Stimulated activated CD8-positive, alpha-beta memory T cell treated with anti-CD3 and anti-CD28 coated beads, Interleukin-15, amount 100 ng/mL, for 1 hour (primary cell): ENCODE measurements around the gene RAB26.

Source experiments
- DNase-seq: peaks from one replicate; pipeline ENCODE4 v3.0.0-alpha.2; 2020; ENCODE audit warnings: low read depth

The RAB26 gene

GRCh38 chr16:2159175-2159838 is 10.9 kb downstream of the RAB26 start:
- no peak for DNase-seq

- no peak for DNase-seq
Observed at GRCh38 chr16:2160915-2161551, 12.6 kb downstream of the RAB26 start.

GRCh38 chr16:2161911-2162310 is 13.5 kb downstream of the RAB26 start:
- no peak for DNase-seq

GRCh38 chr16:2162676-2163118 is 14.3 kb downstream of the RAB26 start:
- no peak for DNase-seq

- DNase-seq: no peak
Observed at GRCh38 chr16:2163211-2163881, 14.9 kb downstream of the RAB26 start.

- DNase-seq: no peak
Observed at GRCh38 chr16:2165861-2166260, 17.4 kb downstream of the RAB26 start.

- no peak for DNase-seq
Observed at GRCh38 chr16:2166263-2167067, 18.0 kb downstream of the RAB26 start.

GRCh38 chr16:2167068-2167638 is 18.7 kb downstream of the RAB26 start:
- no peak for DNase-seq

GRCh38 chr16:2170080-2170479 is 21.7 kb downstream of the RAB26 start:
- no peak for DNase-seq

GRCh38 chr16:2170587-2171435 is 22.4 kb downstream of the RAB26 start:
- no peak for DNase-seq

GRCh38 chr16:2171601-2172178 is 23.3 kb downstream of the RAB26 start:
- DNase-seq: no peak

- DNase-seq: no peak
Observed at GRCh38 chr16:2172688-2173335, 24.4 kb downstream of the RAB26 start.

GRCh38 chr16:2173366-2173765 is 24.9 kb downstream of the RAB26 start:
- DNase-seq: no peak

- no peak for DNase-seq
Observed at GRCh38 chr16:2173916-2174315, 25.5 kb downstream of the RAB26 start.

- no peak for DNase-seq
Observed at GRCh38 chr16:2174396-2175131, 26.1 kb downstream of the RAB26 start.

- DNase-seq: no peak
Observed at GRCh38 chr16:2175454-2175853, 27.0 kb downstream of the RAB26 start.

- DNase-seq: no peak
Observed at GRCh38 chr16:2176047-2176446, 27.6 kb downstream of the RAB26 start.

- DNase-seq: no peak
Observed at GRCh38 chr16:2177101-2177500, 28.7 kb downstream of the RAB26 start.

GRCh38 chr16:2177561-2177960 is 29.1 kb downstream of the RAB26 start:
- no peak for DNase-seq
